Kidney (tissue), 14 donors: Measurements from ENCODE around the gene PUM1. TPM values are rescaled to one million over a fixed set of nuclear protein-coding genes. Genes with fewer than 3 reads are reported as not detected.
A peak's percentile ranks its signal among the peaks of the same experiment; 100 is the strongest.

Experiments used
- DNase-seq, 5 donors: peaks; one replicate each; pipeline ENCODE4 v3.0.0-alpha.2; 2013 to 2020
- FAIRE-seq: peaks from 2 replicates; lab custom pipeline; 2012; peaks lifted over from hg19 to GRCh38; lab: Jason Lieb, UNC
- H3K27ac ChIP-seq, 2 donors: one replicate each; pipeline ENCODE4 v1.7.0; 2013; ENCODE audit warnings: low read depth in 2 of 2, low read length in 2 of 2, inconsistent platforms in 1 of 2
- H3K27me3 ChIP-seq: one replicate; pipeline ENCODE4 v1.7.1; 2013; ENCODE audit warnings: low read length, inconsistent platforms; ENCODE audit not compliant: control insufficient read depth, insufficient read depth
- H3K36me3 ChIP-seq, 3 donors: one replicate each; pipeline versions ENCODE4 v1.7.0 to v1.7.1; 2013; ENCODE audit warnings: low read length in 3 of 3, control low read depth in 1 of 3, inconsistent platforms in 1 of 3; ENCODE audit not compliant: insufficient read depth in 3 of 3, control insufficient read depth in 2 of 3
- H3K4me1 ChIP-seq, 3 donors: one replicate each; pipeline versions ENCODE4 v1.7.0 to v1.7.1; 2013; ENCODE audit warnings: low read length in 3 of 3, inconsistent platforms in 1 of 3, low read depth in 1 of 3; ENCODE audit not compliant: control insufficient read depth in 2 of 3, insufficient read depth in 2 of 3
- H3K4me3 ChIP-seq, 3 donors: one replicate each; pipeline versions ENCODE4 v1.7.0 to v1.8.1; 2013; ENCODE audit warnings: low read length in 3 of 3, control low read depth in 1 of 3, inconsistent platforms in 1 of 3
- H3K9ac ChIP-seq, 3 donors: one replicate each; pipeline versions ENCODE4 v1.7.0 to v1.7.1; 2013; ENCODE audit warnings: low read length in 3 of 3, control low read depth in 1 of 3, inconsistent platforms in 1 of 3
- H3K9me3 ChIP-seq, 3 donors: one replicate each; pipeline versions ENCODE4 v1.7.0 to v1.7.1; 2013; ENCODE audit warnings: low read length in 3 of 3, control low read depth in 1 of 3, inconsistent platforms in 1 of 3; ENCODE audit not compliant: control insufficient read depth in 2 of 3, insufficient read depth in 1 of 3
- intact Hi-C: fragments of 100-400 bp; cut with DNase I; formaldehyde crosslinking; loops from one replicate; pipeline ENCODE4 v1.11.1; 2022
- polyA plus RNA-seq: library from polyadenylated mRNA; stranded (reverse); fragments of 350-450 nt; fragmentation: Illumina TruSeq; extraction: RNeasy Lipid Tissue Mini Kit (QIAGEN cat#74804); gene quantifications from one replicate; pipeline ENCODE4 v1.2.3, GENCODE V29; 2014; ENCODE audit warnings: low read depth, low replicate concordance; ENCODE audit not compliant: insufficient read depth
- total RNA-seq: library from RNA; stranded (reverse); fragmentation: NEBNext Ultra II Directional; extraction: Animal tissue kit (Norgen Biotek cat#: 25700); gene quantifications from one replicate; pipeline ENCODE4 v1.2.1, GENCODE V29; 2021
- TF ChIP-seq, protein P1 (sequence below): IDR thresholded peaks from 3 replicates; pipeline ENCODE4 v1.5.1; 2012; ENCODE audit warnings: mild to moderate bottlenecking, moderate library complexity, borderline replicate concordance; ENCODE audit not compliant: insufficient read depth; ENCODE audit errors: extremely low read depth
- donor health status: control.
- donor health status: control.
- donor health status: control.
- donor health status: control.
- donor health status: control.
- donor health status: DM: yes; HTN: yes; CAD: no.
- donor health status: Normal renal cell carcinoma (clear cell type).

PUM1 gene
- total and polyA plus RNA-seq, 2 donors from 2014 or later: 19.1 to 150 TPM

DNA sequence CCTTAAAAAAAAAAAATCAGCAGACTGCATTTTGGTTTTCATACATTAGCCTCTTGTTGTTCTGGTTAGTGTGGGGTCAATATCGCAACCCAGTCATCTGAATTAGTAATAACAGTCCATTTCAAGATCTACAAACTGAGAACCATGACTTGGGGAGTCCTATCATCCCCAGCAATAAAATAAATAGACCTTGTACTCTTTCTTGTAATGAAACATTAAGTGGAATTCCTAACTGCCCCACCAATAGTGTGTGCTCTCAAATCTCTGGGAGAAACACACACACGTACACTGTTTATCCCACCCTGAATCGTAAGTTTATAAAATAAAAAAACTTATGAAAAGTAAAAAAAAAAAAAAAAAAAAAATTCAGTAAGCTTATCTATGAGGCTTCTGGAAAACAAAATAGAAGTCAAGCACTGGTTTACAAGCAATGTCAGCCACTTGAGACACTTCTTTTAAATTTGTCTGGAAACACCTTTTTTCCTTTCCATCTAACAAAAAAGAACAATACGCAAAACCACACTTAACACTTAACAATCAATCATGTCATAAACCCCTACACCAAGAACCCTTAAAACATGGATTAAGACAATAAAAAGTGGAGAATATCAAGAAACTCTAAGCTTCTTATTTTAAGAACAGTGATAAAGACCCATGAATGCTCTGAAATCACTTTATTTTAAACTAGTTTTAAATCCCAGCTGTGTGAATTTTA is 53.1 kb downstream of the PUM1 start:
- peaks cover 0 to 25% (median 15%) of the 10 kb centered on the region in 3 donors for H3K4me1 ChIP-seq

DNA sequence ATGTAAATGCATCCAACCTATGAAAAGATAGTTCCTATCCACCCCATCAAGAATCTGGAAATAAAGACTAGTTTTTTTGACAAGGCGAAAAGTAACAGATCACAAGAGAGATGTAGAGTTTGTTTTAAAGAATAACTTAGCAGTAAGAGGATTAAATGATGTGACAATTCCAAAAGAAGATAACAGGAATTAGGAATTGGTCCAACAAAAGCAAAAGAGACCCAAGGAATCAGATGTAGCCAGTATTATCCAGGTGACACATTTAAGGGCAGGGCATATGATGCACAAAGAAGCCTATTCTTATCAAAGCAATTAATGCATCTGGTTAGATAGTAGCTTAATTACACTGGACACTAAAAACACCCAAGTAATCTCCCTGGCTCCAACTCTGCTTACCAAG is 53.8 kb downstream of the PUM1 start:
- no peak overlapping the region for H3K9ac ChIP-seq
- TF ChIP-seq, protein P1, sequence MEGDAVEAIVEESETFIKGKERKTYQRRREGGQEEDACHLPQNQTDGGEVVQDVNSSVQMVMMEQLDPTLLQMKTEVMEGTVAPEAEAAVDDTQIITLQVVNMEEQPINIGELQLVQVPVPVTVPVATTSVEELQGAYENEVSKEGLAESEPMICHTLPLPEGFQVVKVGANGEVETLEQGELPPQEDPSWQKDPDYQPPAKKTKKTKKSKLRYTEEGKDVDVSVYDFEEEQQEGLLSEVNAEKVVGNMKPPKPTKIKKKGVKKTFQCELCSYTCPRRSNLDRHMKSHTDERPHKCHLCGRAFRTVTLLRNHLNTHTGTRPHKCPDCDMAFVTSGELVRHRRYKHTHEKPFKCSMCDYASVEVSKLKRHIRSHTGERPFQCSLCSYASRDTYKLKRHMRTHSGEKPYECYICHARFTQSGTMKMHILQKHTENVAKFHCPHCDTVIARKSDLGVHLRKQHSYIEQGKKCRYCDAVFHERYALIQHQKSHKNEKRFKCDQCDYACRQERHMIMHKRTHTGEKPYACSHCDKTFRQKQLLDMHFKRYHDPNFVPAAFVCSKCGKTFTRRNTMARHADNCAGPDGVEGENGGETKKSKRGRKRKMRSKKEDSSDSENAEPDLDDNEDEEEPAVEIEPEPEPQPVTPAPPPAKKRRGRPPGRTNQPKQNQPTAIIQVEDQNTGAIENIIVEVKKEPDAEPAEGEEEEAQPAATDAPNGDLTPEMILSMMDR: no peak
- no peak for FAIRE-seq
- no peaks in the 10 kb centered on the region for H3K9me3 ChIP-seq
- no peak overlapping the region for H3K27ac ChIP-seq
- H3K4me3 ChIP-seq: no peak overlapping the region
- peaks cover 0 to 25% (median 15%) of the 10 kb centered on the region in 3 donors for H3K4me1 ChIP-seq
- no peaks in the 10 kb centered on the region for H3K27me3 ChIP-seq
- no peak for DNase-seq
- no peaks in the 10 kb centered on the region for H3K36me3 ChIP-seq
- intact Hi-C loops: no loop called here

More for the DNA sequence above, 53.1 kb downstream of the PUM1 start:
- intact Hi-C loops: no loop called here
- TF ChIP-seq, protein P1: no peak
- H3K9me3 ChIP-seq: no peaks in the 10 kb centered on the region
- no peak overlapping the region for H3K4me3 ChIP-seq
- no peak for DNase-seq
- no peaks in the 10 kb centered on the region for H3K27me3 ChIP-seq
- H3K27ac ChIP-seq: no peak overlapping the region
- H3K9ac ChIP-seq: no peak overlapping the region
- FAIRE-seq: peak; percentile 3
- no peaks in the 10 kb centered on the region for H3K36me3 ChIP-seq

DNA sequence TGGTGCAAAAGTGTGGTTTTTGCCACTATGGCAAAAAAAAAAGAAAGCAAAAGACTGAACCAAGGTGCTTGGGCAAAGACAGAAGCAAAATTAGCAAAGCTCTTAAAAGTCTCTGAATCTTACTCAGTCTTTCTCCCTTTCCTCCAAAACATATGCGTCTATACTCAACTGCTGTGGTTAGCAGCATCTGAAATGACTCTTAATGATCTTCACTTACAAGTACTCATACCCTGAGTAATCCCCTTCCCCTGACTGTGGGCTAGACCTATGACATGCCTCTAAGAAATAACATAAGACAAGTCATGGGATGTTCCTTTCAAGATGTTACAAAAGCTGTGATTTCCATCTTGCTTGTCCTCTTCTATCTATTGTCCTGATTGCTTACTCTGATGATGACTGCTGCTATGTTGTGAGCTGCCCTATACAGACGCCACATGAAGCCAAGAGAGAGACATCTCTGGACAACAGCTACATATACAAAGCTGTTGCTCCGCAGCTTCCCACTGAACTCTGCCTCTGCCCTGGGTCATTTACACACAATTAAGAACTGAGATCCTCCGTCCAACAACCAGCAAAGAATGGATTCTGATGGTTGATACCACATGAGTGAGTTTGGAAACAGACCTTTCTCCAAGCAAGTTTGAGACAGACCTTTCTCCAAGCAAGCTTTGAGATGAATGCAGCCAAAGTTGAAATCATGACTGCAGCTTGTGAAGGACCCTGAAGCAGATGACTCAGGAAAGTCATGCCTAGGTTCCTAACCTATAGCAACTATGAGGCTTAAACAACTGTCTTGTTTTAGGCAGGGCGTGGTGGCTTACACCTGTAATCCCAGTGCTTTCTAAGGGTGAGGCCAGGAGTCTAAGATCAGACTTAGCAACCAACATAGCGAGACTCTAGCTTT is 55.2 kb downstream of the PUM1 start:
- peaks cover 0 to 5% (median 0%) of the 10 kb centered on the region in 3 donors for H3K36me3 ChIP-seq
- no peak overlapping the region for H3K27ac ChIP-seq
- peaks cover 0 to 25% (median 15%) of the 10 kb centered on the region in 3 donors for H3K4me1 ChIP-seq
- no peak overlapping the region for H3K9ac ChIP-seq
- FAIRE-seq (no peak), DNase-seq (no peak)
- intact Hi-C loops: no loop called here
- H3K27me3 ChIP-seq: no peaks in the 10 kb centered on the region
- no peaks in the 10 kb centered on the region for H3K9me3 ChIP-seq
- H3K4me3 ChIP-seq: no peak overlapping the region
- TF ChIP-seq, protein P1: no peak
